H1 (cell line): ENCODE data around the gene TTC9.

ENCODE experiments used
- CHD2 ChIP-seq: IDR thresholded peaks from 2 replicates; pipeline ENCODE4 v1.6.1; 2012; ENCODE audit warnings: low read length, improper control_type of control experiment
- EZH2 ChIP-seq: fragments of 200-600 bp; sonication (generic); IDR thresholded peaks from 2 replicates; pipeline ENCODE4 v1.7.1; 2012; ENCODE audit warnings: low read depth, mild to moderate bottlenecking, moderate library complexity, low read length, inconsistent platforms; ENCODE audit not compliant: severe bottlenecking
- POLR2A ChIP-seq, 2 experiments: IDR thresholded peaks; 1 replicate in 1 of 2; 2 replicates in 1 of 2; pipeline ENCODE4 v1.6.1; 2011; ENCODE audit warnings: low read depth in 2 of 2, low read length in 2 of 2, mild to moderate bottlenecking in 2 of 2; ENCODE audit errors: control extremely low read depth in 1 of 2
- RXRA ChIP-seq: IDR thresholded peaks from 2 replicates; pipeline ENCODE4 v1.6.1; 2011; ENCODE audit warnings: low read depth, mild to moderate bottlenecking, low read length, moderate library complexity; ENCODE audit not compliant: insufficient read depth
- YY1 ChIP-seq: IDR thresholded peaks from 2 replicates; pipeline ENCODE4 v1.6.1; 2011; ENCODE audit warnings: low read depth, mild to moderate bottlenecking, low read length
- TF ChIP-seq, protein P1 (sequence below), 3 experiments: IDR thresholded peaks; 1 replicate in 2 of 3; 2 replicates in 1 of 3; pipeline versions ENCODE4 v1.5.1 to v1.6.1; 2011; ENCODE audit warnings: low read length in 3 of 3, mild to moderate bottlenecking in 3 of 3, inconsistent platforms in 2 of 3, low read depth in 1 of 3, moderate library complexity in 1 of 3; ENCODE audit not compliant: insufficient read depth in 1 of 3; ENCODE audit errors: control extremely low read depth in 1 of 3

DNA sequence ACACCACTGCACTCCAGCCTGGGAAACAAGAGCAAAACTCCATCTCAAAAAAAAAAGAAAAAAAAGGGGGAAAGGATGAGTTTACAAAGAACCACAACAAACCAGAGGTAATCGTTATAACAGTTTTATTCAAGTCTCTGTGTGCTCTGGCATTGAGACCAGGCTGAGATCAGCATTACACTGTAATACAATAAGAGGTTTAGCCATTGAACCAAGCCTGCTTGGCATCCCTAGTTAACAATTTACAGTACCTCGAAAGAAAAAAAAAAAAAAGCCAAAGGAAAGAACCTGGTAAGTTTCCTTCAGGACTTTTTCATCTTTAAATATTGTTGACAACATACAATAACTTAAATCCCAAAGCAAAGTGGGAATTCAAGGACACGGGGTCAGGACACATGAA lies 80.7 kb downstream of the TTC9 start:
- TF ChIP-seq, protein P1, sequence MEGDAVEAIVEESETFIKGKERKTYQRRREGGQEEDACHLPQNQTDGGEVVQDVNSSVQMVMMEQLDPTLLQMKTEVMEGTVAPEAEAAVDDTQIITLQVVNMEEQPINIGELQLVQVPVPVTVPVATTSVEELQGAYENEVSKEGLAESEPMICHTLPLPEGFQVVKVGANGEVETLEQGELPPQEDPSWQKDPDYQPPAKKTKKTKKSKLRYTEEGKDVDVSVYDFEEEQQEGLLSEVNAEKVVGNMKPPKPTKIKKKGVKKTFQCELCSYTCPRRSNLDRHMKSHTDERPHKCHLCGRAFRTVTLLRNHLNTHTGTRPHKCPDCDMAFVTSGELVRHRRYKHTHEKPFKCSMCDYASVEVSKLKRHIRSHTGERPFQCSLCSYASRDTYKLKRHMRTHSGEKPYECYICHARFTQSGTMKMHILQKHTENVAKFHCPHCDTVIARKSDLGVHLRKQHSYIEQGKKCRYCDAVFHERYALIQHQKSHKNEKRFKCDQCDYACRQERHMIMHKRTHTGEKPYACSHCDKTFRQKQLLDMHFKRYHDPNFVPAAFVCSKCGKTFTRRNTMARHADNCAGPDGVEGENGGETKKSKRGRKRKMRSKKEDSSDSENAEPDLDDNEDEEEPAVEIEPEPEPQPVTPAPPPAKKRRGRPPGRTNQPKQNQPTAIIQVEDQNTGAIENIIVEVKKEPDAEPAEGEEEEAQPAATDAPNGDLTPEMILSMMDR (IDR thresholded peaks at IDR 0.05; ENCODE audit: control extremely low read depth in 1 of 3, insufficient read depth in 1 of 3, low read depth in 1 of 3, low read length in 3 of 3), result no peak
- TF ChIP-seq RXRA (no peak), EZH2 (no peak), CHD2 (no peak), POLR2A (IDR thresholded peaks at IDR 0.05; ENCODE audit: control extremely low read depth in 1 of 2, low read depth in 2 of 2, low read length in 2 of 2) (no peak), YY1 (no peak)
